Astrocyte (in vitro differentiated cells and primary cell): ENCODE results near the gene ANTXR1.

Experiments used
- CTCF ChIP-seq: IDR thresholded peaks from 2 replicates; pipeline ENCODE4 v1.5.1; 2011; ENCODE audit warnings: low read depth, mild to moderate bottlenecking, inconsistent platforms, low read length, moderate library complexity; ENCODE audit not compliant: insufficient read depth
- EZH2 ChIP-seq: IDR thresholded peaks from 2 replicates; pipeline ENCODE4 v1.6.1; 2012; ENCODE audit warnings: mild to moderate bottlenecking, low read length, inconsistent platforms; ENCODE audit not compliant: insufficient read depth

- TF ChIP-seq EZH2 (no peak), CTCF (no peak)
Measured at GRCh38 chr2:69163109-69163508, 150.1 kb downstream of the ANTXR1 start.
